Measurements from ENCODE around the gene G6PD.
A peak's percentile ranks its signal among the peaks of the same experiment; 100 is the strongest.
"Not testable (repeated sequence)": the region's sequence is repeated elsewhere in the genome, so short reads cannot be mapped to it uniquely, and the experiment has no call there.

The G6PD gene

GRCh38 chrX:154541896-154542722 is 4.5 kb downstream of the G6PD start:
- H3K27ac ChIP-seq (ENCODE audit: low read depth, low read length) = peak overlapping the region; percentile 46
- H3K27me3 ChIP-seq (ENCODE audit: control insufficient read depth, insufficient read depth, low read length) = no peaks in the 10 kb centered on the region
- H3K9me3 ChIP-seq (ENCODE audit: control insufficient read depth, insufficient read depth, low read length) = peaks cover 27% of the 10 kb centered on the region
- H3K9ac ChIP-seq (ENCODE audit: low read depth, low read length) = no peak overlapping the region
- peaks cover 29% of the 10 kb centered on the region for H3K36me3 ChIP-seq (ENCODE audit: control insufficient read depth, insufficient read depth, low read length)
- no peaks in the 10 kb centered on the region for H3K4me1 ChIP-seq (ENCODE audit: control insufficient read depth, insufficient read depth, low read length)
- H3K4me3 ChIP-seq (ENCODE audit: low read depth, low read length) = no peak overlapping the region

- Histone ChIP-seq H3K9me3 (ENCODE audit: control insufficient read depth, insufficient read depth, low read length) (peaks cover 27% of the 10 kb centered on the region), H3K9ac (ENCODE audit: low read depth, low read length) (no peak overlapping the region), H3K4me1 (ENCODE audit: control insufficient read depth, insufficient read depth, low read length) (no peaks in the 10 kb centered on the region), H3K36me3 (ENCODE audit: control insufficient read depth, insufficient read depth, low read length) (peaks cover 29% of the 10 kb centered on the region), H3K27ac (ENCODE audit: low read depth, low read length) (peak overlapping the region; percentile 46), H3K4me3 (ENCODE audit: low read depth, low read length) (no peak overlapping the region), H3K27me3 (ENCODE audit: control insufficient read depth, insufficient read depth, low read length) (no peaks in the 10 kb centered on the region)
Measured at GRCh38 chrX:154541589-154541895, 5.1 kb downstream of the G6PD start.

DNA sequence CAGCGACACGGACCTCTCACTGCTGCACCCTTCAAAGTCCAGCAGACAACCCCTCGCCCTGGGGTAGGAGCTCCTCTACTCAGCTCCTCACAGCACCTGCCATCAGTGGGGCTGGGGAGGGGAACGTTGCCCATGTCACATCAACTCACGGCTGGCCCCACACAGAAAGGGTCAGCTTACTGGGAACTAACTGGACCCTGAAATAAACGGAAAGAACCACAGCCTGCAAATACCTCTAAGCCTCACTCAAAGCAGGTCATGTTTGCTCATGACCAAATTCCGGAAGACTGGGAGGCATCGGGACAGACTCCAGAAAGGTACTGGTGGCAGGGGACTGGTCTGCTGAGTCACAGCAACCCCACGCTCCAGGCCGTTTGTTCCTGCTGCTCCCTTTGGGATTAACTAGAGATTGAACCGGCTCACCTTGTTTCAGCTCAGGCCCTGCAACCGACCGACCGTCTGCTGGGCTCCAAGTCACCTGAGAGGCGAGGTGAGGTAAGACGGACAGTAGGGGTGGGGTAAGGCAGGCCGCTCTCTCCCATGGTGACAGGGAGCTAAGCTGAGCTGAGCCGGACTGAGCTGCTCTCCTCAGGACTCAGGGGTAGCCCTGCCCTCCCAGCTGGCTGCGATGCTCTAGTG is 5.6 kb downstream of the G6PD start:
- Histone ChIP-seq H3K27me3 (ENCODE audit: control insufficient read depth, insufficient read depth, low read length) (no peaks in the 10 kb centered on the region), H3K4me3 (ENCODE audit: low read depth, low read length) (no peak overlapping the region), H3K4me1 (ENCODE audit: control insufficient read depth, insufficient read depth, low read length) (no peaks in the 10 kb centered on the region), H3K27ac (ENCODE audit: low read depth, low read length) (peak overlapping the region; percentile 46), H3K9ac (ENCODE audit: low read depth, low read length) (no peak overlapping the region), H3K36me3 (ENCODE audit: control insufficient read depth, insufficient read depth, low read length) (peaks cover 29% of the 10 kb centered on the region), H3K9me3 (ENCODE audit: control insufficient read depth, insufficient read depth, low read length) (peaks cover 30% of the 10 kb centered on the region)

- H3K4me1 ChIP-seq (ENCODE audit: control insufficient read depth, insufficient read depth, low read length); H3K4me3 ChIP-seq (ENCODE audit: low read depth, low read length); H3K27ac ChIP-seq (ENCODE audit: low read depth, low read length); H3K27me3 ChIP-seq (ENCODE audit: control insufficient read depth, insufficient read depth, low read length); H3K9ac ChIP-seq (ENCODE audit: low read depth, low read length): not testable (repeated sequence)
- H3K9me3 ChIP-seq (ENCODE audit: control insufficient read depth, insufficient read depth, low read length) = peaks cover 32% of the 10 kb centered on the region
- H3K36me3 ChIP-seq (ENCODE audit: control insufficient read depth, insufficient read depth, low read length) = peaks cover 29% of the 10 kb centered on the region
Measured at GRCh38 chrX:154540365-154540764, 6.3 kb downstream of the G6PD start.

- no peaks in the 10 kb centered on the region for H3K4me1 ChIP-seq (ENCODE audit: control insufficient read depth, insufficient read depth, low read length)
Measured at GRCh38 chrX:154539077-154539476, 7.6 kb downstream of the G6PD start.

GRCh38 chrX:154535892-154536291 is 10.8 kb downstream of the G6PD start:
- no peak overlapping the region for H3K9ac ChIP-seq (ENCODE audit: low read depth, low read length)
- H3K27ac ChIP-seq (ENCODE audit: low read depth, low read length) = no peak overlapping the region
- no peaks in the 10 kb centered on the region for H3K4me1 ChIP-seq (ENCODE audit: control insufficient read depth, insufficient read depth, low read length)
- peaks cover 28% of the 10 kb centered on the region for H3K9me3 ChIP-seq (ENCODE audit: control insufficient read depth, insufficient read depth, low read length)
- no peak overlapping the region for H3K4me3 ChIP-seq (ENCODE audit: low read depth, low read length)
- no peaks in the 10 kb centered on the region for H3K27me3 ChIP-seq (ENCODE audit: control insufficient read depth, insufficient read depth, low read length)
- peaks cover 31% of the 10 kb centered on the region for H3K36me3 ChIP-seq (ENCODE audit: control insufficient read depth, insufficient read depth, low read length)

More at GRCh38 chrX:154539077-154539476, 7.6 kb downstream of the G6PD start:
- Histone ChIP-seq H3K9ac (ENCODE audit: low read depth, low read length) (no peak overlapping the region), H3K27ac (ENCODE audit: low read depth, low read length) (no peak overlapping the region), H3K36me3 (ENCODE audit: control insufficient read depth, insufficient read depth, low read length) (peaks cover 26% of the 10 kb centered on the region), H3K27me3 (ENCODE audit: control insufficient read depth, insufficient read depth, low read length) (no peaks in the 10 kb centered on the region), H3K9me3 (ENCODE audit: control insufficient read depth, insufficient read depth, low read length) (peaks cover 32% of the 10 kb centered on the region), H3K4me3 (ENCODE audit: low read depth, low read length) (no peak overlapping the region)

GRCh38 chrX:154534526-154535322 is 11.9 kb downstream of the G6PD start:
- Histone ChIP-seq H3K9ac (ENCODE audit: low read depth, low read length) (no peak overlapping the region), H3K4me1 (ENCODE audit: control insufficient read depth, insufficient read depth, low read length) (no peaks in the 10 kb centered on the region), H3K36me3 (ENCODE audit: control insufficient read depth, insufficient read depth, low read length) (peaks cover 33% of the 10 kb centered on the region), H3K27ac (ENCODE audit: low read depth, low read length) (no peak overlapping the region), H3K4me3 (ENCODE audit: low read depth, low read length) (no peak overlapping the region), H3K27me3 (ENCODE audit: control insufficient read depth, insufficient read depth, low read length) (no peaks in the 10 kb centered on the region), H3K9me3 (ENCODE audit: control insufficient read depth, insufficient read depth, low read length) (peaks cover 28% of the 10 kb centered on the region)

GRCh38 chrX:154532690-154533089 is 14.0 kb downstream of the G6PD start:
- Histone ChIP-seq H3K9ac (ENCODE audit: low read depth, low read length) (no peak overlapping the region), H3K27me3 (ENCODE audit: control insufficient read depth, insufficient read depth, low read length) (no peaks in the 10 kb centered on the region), H3K27ac (ENCODE audit: low read depth, low read length) (no peak overlapping the region), H3K4me3 (ENCODE audit: low read depth, low read length) (no peak overlapping the region), H3K9me3 (ENCODE audit: control insufficient read depth, insufficient read depth, low read length) (peaks cover 35% of the 10 kb centered on the region), H3K36me3 (ENCODE audit: control insufficient read depth, insufficient read depth, low read length) (peaks cover 29% of the 10 kb centered on the region), H3K4me1 (ENCODE audit: control insufficient read depth, insufficient read depth, low read length) (no peaks in the 10 kb centered on the region)

DNA sequence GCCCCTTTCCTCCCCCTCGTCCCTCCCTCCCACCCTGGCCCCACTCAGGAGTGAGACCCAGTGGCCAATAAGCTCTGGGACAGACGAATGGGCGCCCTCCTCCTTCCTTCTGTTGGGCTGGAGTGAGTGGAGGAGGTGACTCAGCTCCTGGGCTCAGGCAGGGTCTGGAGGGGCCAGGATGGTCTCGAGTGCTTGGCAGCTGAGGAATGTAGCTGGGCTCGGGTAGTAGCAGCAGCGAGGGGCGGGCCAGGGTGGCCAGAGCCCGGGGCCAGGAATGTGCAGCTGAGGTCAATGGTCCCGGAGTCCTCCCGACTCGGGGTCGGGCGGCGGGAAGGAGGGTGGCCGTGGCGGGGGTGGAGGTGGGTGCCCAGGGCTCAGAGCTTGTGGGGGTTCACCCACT is 15.0 kb downstream of the G6PD start:
- H3K36me3 ChIP-seq (ENCODE audit: control insufficient read depth, insufficient read depth, low read length) = peaks cover 29% of the 10 kb centered on the region
- no peaks in the 10 kb centered on the region for H3K27me3 ChIP-seq (ENCODE audit: control insufficient read depth, insufficient read depth, low read length)
- no peak overlapping the region for H3K27ac ChIP-seq (ENCODE audit: low read depth, low read length)
- no peak overlapping the region for H3K9ac ChIP-seq (ENCODE audit: low read depth, low read length)
- peaks cover 7% of the 10 kb centered on the region; the same call in 1 of the 2 replicates for H3K4me1 ChIP-seq (ENCODE audit: control insufficient read depth, insufficient read depth, low read length)
- H3K4me3 ChIP-seq (ENCODE audit: low read depth, low read length) = no peak overlapping the region
- H3K9me3 ChIP-seq (ENCODE audit: control insufficient read depth, insufficient read depth, low read length) = peaks cover 38% of the 10 kb centered on the region

DNA sequence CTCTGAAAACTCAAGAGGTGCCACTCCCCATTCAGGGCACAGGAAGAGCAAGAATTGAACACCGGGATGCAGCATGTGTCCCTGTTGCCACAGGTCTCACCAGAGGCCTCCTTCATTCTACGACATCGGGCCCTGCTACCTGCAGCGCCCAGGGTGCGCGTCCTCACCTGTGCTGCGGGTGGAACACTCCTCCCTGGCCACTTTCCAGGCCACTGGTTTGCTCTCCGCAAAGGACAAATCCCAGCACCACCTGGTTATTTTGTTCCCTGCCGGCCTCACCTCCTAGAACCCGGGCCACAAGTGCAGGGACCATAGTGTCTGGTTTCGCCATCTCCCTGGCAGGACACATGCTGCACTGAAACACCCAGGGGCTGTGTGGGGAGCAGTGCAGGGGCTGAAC is 16.4 kb downstream of the G6PD start:
- H3K27me3 ChIP-seq (ENCODE audit: control insufficient read depth, insufficient read depth, low read length) = peaks cover 8% of the 10 kb centered on the region; the same call in 1 of the 2 replicates
- H3K36me3 ChIP-seq (ENCODE audit: control insufficient read depth, insufficient read depth, low read length) = peaks cover 29% of the 10 kb centered on the region
- H3K4me1 ChIP-seq (ENCODE audit: control insufficient read depth, insufficient read depth, low read length) = peaks cover 7% of the 10 kb centered on the region; the same call in 1 of the 2 replicates
- peaks cover 39% of the 10 kb centered on the region for H3K9me3 ChIP-seq (ENCODE audit: control insufficient read depth, insufficient read depth, low read length)
- no peak overlapping the region for H3K9ac ChIP-seq (ENCODE audit: low read depth, low read length)
- no peak overlapping the region for H3K4me3 ChIP-seq (ENCODE audit: low read depth, low read length)
- no peak overlapping the region for H3K27ac ChIP-seq (ENCODE audit: low read depth, low read length)
